Thoracic aorta (tissue), 2 donors: ENCODE data around the gene LRP1B. TPM values are rescaled to one million over a fixed set of nuclear protein-coding genes. Genes with fewer than 3 reads are reported as not detected.

Source experiments
- ATAC-seq: fragments of 150-250 bp; one replicate; pipeline ENCODE4 v1.8.0; 2017; ENCODE audit warnings: low read depth; ENCODE audit not compliant: insufficient number of reproducible peaks, low FRiP score
- DNase-seq: peaks from one replicate; pipeline ENCODE4 v3.0.0-alpha.2; 2020; ENCODE audit warnings: low spot score
- H3K27ac ChIP-seq, 2 donors: fragments of 200-600 bp; sonication (generic); 1 replicate in 1 of 2; 2 replicates in 1 of 2; pipeline ENCODE4 v1.5.1; 2016; ENCODE audit warnings: mild to moderate bottlenecking in 2 of 2, moderate library complexity in 2 of 2
- H3K27me3 ChIP-seq: fragments of 200-600 bp; sonication (generic); replicated peaks from 2 replicates; pipeline ENCODE4 v1.6.0; 2016; ENCODE audit warnings: mild to moderate bottlenecking; ENCODE audit not compliant: insufficient read depth
- H3K36me3 ChIP-seq: fragments of 200-600 bp; sonication (generic); one replicate; pipeline ENCODE4 v1.5.1; 2016
- H3K4me1 ChIP-seq, 2 donors: fragments of 200-600 bp; sonication (generic); 1 replicate in 1 of 2; 2 replicates in 1 of 2; pipeline versions ENCODE4 v1.5.1 to v1.6.0; 2016; ENCODE audit warnings: low read depth in 2 of 2, mild to moderate bottlenecking in 1 of 2; ENCODE audit not compliant: control insufficient read depth in 1 of 2
- H3K4me3 ChIP-seq: fragments of 200-600 bp; sonication (generic); 2 replicates; pipeline ENCODE4 v1.5.1; 2016; ENCODE audit warnings: mild to moderate bottlenecking
- H3K9me3 ChIP-seq: fragments of 200-600 bp; sonication (generic); 2 replicates; pipeline ENCODE4 v1.5.1; 2016
- total RNA-seq, 2 donors: library from RNA; depleted of rRNA; stranded (reverse); fragments of >200 nt; gene quantifications; one replicate each; pipeline versions ENCODE4 v1.1.0 to v1.2.3, GENCODE V29; 2016
- TF ChIP-seq, protein P1 (sequence below): fragments of 200-600 bp; sonication (generic); IDR thresholded peaks from one replicate; pipeline ENCODE4 v1.5.1; 2019; ENCODE audit warnings: antibody characterized with exemption

Gene LRP1B
- total RNA-seq, 2 donors from 2014 or later, result 0.27 to 0.28 TPM

DNA sequence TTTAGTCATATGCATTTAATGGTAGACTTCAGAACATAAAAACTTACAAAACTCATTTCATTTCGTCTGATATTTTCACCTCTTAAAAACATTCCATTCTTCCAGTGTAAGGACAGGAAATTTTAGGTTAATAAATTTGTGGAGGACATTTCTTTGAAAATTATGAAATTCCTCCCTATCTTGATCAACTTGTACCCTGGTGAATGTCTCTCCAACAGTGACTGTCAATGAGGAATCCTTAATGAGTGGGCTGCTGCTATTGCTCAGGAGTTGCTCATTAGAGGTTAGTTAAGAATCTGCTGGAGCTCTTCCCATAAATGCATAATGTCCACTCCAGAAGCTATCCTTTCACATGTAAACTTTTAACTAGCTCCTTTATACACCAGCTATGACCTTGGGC, 69.1 kb downstream of the LRP1B start:
- Histone ChIP-seq H3K9me3 (no peaks in the 10 kb centered on the region), H3K27ac (no peak overlapping the region), H3K36me3 (no peaks in the 10 kb centered on the region), H3K27me3 (no peaks in the 10 kb centered on the region), H3K4me3 (no peak overlapping the region), H3K4me1 (no peaks in the 10 kb centered on the region)
- TF ChIP-seq, protein P1, sequence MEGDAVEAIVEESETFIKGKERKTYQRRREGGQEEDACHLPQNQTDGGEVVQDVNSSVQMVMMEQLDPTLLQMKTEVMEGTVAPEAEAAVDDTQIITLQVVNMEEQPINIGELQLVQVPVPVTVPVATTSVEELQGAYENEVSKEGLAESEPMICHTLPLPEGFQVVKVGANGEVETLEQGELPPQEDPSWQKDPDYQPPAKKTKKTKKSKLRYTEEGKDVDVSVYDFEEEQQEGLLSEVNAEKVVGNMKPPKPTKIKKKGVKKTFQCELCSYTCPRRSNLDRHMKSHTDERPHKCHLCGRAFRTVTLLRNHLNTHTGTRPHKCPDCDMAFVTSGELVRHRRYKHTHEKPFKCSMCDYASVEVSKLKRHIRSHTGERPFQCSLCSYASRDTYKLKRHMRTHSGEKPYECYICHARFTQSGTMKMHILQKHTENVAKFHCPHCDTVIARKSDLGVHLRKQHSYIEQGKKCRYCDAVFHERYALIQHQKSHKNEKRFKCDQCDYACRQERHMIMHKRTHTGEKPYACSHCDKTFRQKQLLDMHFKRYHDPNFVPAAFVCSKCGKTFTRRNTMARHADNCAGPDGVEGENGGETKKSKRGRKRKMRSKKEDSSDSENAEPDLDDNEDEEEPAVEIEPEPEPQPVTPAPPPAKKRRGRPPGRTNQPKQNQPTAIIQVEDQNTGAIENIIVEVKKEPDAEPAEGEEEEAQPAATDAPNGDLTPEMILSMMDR, result no peak
- no peak for DNase-seq
- no peak for ATAC-seq

DNA sequence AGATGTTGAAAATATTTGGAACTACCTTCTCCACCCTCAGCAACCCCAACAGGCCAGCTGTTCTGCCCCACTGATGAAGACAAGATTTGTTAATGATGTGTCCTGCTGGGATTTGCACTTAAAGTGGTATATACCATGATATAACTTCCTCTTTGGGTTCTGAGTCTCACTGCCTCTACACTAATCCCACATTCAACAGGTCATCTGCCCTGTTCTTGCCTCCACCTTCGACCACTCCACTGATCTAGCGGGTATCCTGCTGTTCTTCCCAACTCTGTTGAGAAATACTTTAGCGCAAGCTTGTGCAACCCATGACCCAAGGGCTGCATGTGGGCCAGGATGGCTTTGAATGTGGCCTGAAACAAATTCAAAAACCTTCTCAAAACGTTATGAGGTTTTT, 72.7 kb downstream of the LRP1B start:
- DNase-seq (no peak), ATAC-seq (no peak)
- no peaks in the 10 kb centered on the region for H3K4me1 ChIP-seq
- TF ChIP-seq, protein P1, result no peak
- no peaks in the 10 kb centered on the region for H3K27me3 ChIP-seq
- H3K4me3 ChIP-seq, result no peak overlapping the region
- H3K36me3 ChIP-seq, result no peaks in the 10 kb centered on the region
- H3K9me3 ChIP-seq, result no peaks in the 10 kb centered on the region
- no peak overlapping the region for H3K27ac ChIP-seq

DNA sequence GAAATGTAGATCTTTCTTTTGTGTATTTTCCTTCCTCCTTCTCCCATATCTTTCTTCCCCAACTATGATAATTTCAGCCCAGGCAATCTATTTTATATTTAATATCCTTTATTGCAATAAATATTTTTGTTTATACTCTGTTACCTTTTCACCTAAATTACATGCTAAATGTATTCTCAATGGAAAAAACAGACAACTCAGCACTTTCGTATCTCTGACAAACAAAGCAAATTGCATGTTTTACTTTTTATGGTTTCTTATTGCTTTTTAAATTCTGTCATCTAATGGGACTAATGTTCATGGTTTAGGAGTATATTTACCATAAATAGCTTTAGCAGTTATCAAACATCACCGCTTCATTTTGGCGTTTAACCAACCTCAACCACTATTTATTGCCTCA, 74.0 kb downstream of the LRP1B start:
- no peak overlapping the region for H3K27ac ChIP-seq
- ATAC-seq, result no peak
- no peaks in the 10 kb centered on the region for H3K36me3 ChIP-seq
- no peaks in the 10 kb centered on the region for H3K9me3 ChIP-seq
- no peaks in the 10 kb centered on the region for H3K4me1 ChIP-seq
- DNase-seq, result no peak
- TF ChIP-seq, protein P1, result no peak
- no peaks in the 10 kb centered on the region for H3K27me3 ChIP-seq
- no peak overlapping the region for H3K4me3 ChIP-seq

DNA sequence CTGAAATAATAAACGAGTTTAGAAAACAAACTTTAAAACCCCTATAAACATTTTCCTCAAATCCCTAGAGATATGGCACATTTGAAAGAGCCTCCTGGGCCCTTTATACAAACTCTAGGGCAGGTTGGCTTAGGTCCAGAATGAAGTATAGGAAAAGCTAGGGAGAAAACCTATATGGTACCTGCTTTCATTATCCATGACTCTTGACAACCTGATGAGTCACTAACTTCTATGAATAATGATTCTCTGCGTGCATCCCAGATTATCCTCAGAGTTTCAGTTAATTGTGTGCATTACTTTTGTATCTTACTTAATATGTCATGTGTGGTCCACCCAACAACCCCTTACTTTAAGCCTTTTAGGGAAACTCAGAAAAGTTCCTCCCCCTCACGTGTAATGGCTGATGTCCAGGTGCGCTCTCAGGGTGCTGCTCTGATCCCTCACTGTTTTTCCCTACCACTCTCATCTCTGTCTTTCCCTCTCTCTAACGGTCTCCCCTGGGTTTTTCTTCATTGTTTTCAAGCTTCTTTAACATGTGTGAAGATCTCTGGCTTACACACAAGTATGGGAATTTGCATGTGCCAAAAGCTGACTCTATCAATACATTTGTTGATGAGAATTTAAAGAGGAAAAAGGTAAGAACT, 78.5 kb downstream of the LRP1B start:
- Histone ChIP-seq H3K4me3 (no peak overlapping the region), H3K27ac (no peak overlapping the region), H3K27me3 (no peaks in the 10 kb centered on the region), H3K4me1 (no peaks in the 10 kb centered on the region), H3K9me3 (no peaks in the 10 kb centered on the region), H3K36me3 (no peaks in the 10 kb centered on the region)
- TF ChIP-seq, protein P1, result no peak
- DNase-seq, result no peak
- no peak for ATAC-seq

DNA sequence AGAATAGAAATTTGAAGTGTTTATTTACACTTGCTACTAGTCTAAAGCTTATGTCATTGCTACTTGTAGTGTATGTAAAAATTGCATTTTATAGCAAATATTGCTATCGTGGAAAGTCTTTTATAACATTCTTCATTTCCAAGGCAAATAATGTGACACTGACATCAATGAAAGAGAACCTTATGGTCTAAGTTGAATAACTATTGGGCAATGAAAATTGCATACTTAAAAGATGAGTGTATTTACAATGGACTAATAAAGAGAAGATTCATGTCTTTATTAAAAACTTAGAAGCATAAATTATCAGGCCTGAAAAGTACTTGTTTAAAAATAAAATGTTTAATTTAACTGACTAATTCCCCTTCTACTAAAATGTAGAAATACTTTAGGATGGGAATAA, 82.2 kb downstream of the LRP1B start:
- H3K9me3 ChIP-seq, result no peaks in the 10 kb centered on the region
- TF ChIP-seq, protein P1, result no peak
- no peaks in the 10 kb centered on the region for H3K4me1 ChIP-seq
- no peak overlapping the region for H3K4me3 ChIP-seq
- no peaks in the 10 kb centered on the region for H3K27me3 ChIP-seq
- H3K27ac ChIP-seq, result no peak overlapping the region
- no peak for DNase-seq
- ATAC-seq, result no peak
- H3K36me3 ChIP-seq, result no peaks in the 10 kb centered on the region
